Measurements from ENCODE around the gene BTBD9. TPM values are rescaled to one million over a fixed set of nuclear protein-coding genes. Genes with fewer than 3 reads are reported as not detected.

The BTBD9 gene
- total RNA-seq, 6 experiments from 2014 or later, result 4.5 to 7.5 (median 5.7) TPM

GRCh38 chr6:38266921-38267354 lies 372.8 kb downstream of the BTBD9 start:
- no peak overlapping the region for H3K4me3 ChIP-seq
- intact Hi-C loops (cut with DNase I), result no loop called here
- DNase-seq, result no peak
- H3K9me3 ChIP-seq, result no peaks in the 10 kb centered on the region
- WGBS (ENCODE audit: insufficient coverage, low coverage, low lambda C conversion rate, missing lambda C conversion rate), result 89% methylated on average over 5 of the region's 7 CpGs
- TF ChIP-seq POLR2A (IDR thresholded peaks at IDR 0.05), result no peak
- no peak for TF ChIP-seq CTCF (IDR thresholded peaks at IDR 0.05)
- no peaks in the 10 kb centered on the region for H3K27me3 ChIP-seq
- no peak for ATAC-seq
- no peaks in the 10 kb centered on the region for H3K36me3 ChIP-seq
- no peak overlapping the region for H3K27ac ChIP-seq
- H3K4me1 ChIP-seq, result no peaks in the 10 kb centered on the region

- ATAC-seq, result no peak
- Histone ChIP-seq H3K36me3 (no peaks in the 10 kb centered on the region), H3K4me1 (no peaks in the 10 kb centered on the region), H3K27me3 (no peaks in the 10 kb centered on the region), H3K27ac (no peak overlapping the region), H3K9me3 (no peaks in the 10 kb centered on the region), H3K4me3 (no peak overlapping the region)
- TF ChIP-seq POLR2A (IDR thresholded peaks at IDR 0.05), result no peak
- TF ChIP-seq CTCF (IDR thresholded peaks at IDR 0.05), result no peak
- 89% methylated on average over 3 of the region's 8 CpGs for WGBS (ENCODE audit: insufficient coverage, low coverage, low lambda C conversion rate, missing lambda C conversion rate)
- DNase-seq, result no peak
- intact Hi-C loops (cut with DNase I), result no loop called here
Measured at GRCh38 chr6:38264605-38265004, 375.1 kb downstream of the BTBD9 start.

- Histone ChIP-seq H3K27ac (no peak overlapping the region), H3K4me1 (no peaks in the 10 kb centered on the region), H3K9me3 (no peaks in the 10 kb centered on the region), H3K27me3 (no peaks in the 10 kb centered on the region), H3K4me3 (no peak overlapping the region), H3K36me3 (no peaks in the 10 kb centered on the region)
- ATAC-seq, result no peak
- no peak for TF ChIP-seq CTCF (IDR thresholded peaks at IDR 0.05)
- no peak for TF ChIP-seq POLR2A (IDR thresholded peaks at IDR 0.05)
- DNase-seq, result no peak
- 94% methylated on average over 2 of the region's 2 CpGs for WGBS (ENCODE audit: insufficient coverage, low coverage, low lambda C conversion rate, missing lambda C conversion rate)
- intact Hi-C loops (cut with DNase I), result no loop called here
Measured at GRCh38 chr6:38262609-38263008, 377.1 kb downstream of the BTBD9 start.

- DNase-seq, result no peak
- no peaks in the 10 kb centered on the region for H3K36me3 ChIP-seq
- no peaks in the 10 kb centered on the region for H3K27me3 ChIP-seq
- WGBS (ENCODE audit: insufficient coverage, low coverage, low lambda C conversion rate, missing lambda C conversion rate), result no CpG with 5 or more reads among the region's 1 CpG
- no peak overlapping the region for H3K27ac ChIP-seq
- no peaks in the 10 kb centered on the region for H3K4me1 ChIP-seq
- no peak for TF ChIP-seq POLR2A (IDR thresholded peaks at IDR 0.05)
- TF ChIP-seq CTCF (IDR thresholded peaks at IDR 0.05), result no peak
- peak in 2 of 4 donors; percentile 30 to 87 for ATAC-seq
- H3K4me3 ChIP-seq, result no peak overlapping the region
- no peaks in the 10 kb centered on the region for H3K9me3 ChIP-seq
- intact Hi-C loops (cut with DNase I), result no loop called here
Measured at GRCh38 chr6:38262026-38262425, 377.7 kb downstream of the BTBD9 start.

GRCh38 chr6:38261626-38262025 lies 378.1 kb downstream of the BTBD9 start:
- intact Hi-C loops (cut with DNase I), result no loop called here
- no peak for DNase-seq
- Histone ChIP-seq H3K36me3 (no peaks in the 10 kb centered on the region), H3K27ac (no peak overlapping the region), H3K27me3 (no peaks in the 10 kb centered on the region), H3K9me3 (no peaks in the 10 kb centered on the region), H3K4me3 (no peak overlapping the region), H3K4me1 (no peaks in the 10 kb centered on the region)
- WGBS (ENCODE audit: insufficient coverage, low coverage, low lambda C conversion rate, missing lambda C conversion rate), result 52% methylated on average over 3 of the region's 3 CpGs
- ATAC-seq, result peak in 1 of 4 donors; percentile 30
- TF ChIP-seq POLR2A (IDR thresholded peaks at IDR 0.05) (no peak), CTCF (IDR thresholded peaks at IDR 0.05) (no peak)
